ENCODE measurements around the gene ADGRG1.

The ADGRG1 gene

DNA sequence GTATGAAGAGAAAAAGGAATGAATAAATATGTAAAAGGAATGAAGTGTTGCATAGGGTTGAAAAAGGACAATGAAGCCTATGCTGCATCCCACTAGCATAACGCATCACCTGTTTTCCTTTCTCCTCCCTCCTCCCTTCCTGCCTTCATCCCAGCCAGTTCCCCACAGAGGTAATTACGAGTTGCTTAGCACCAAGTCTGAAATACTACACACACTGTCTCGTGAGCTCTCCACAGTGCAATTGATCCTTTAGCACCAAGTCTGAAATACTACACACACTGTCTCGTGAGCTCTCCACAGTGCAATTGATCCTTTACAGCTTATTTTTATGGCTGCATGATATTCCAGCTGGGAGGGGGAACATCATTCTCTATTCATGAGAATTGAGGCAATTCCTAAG, 65.1 kb downstream of the ADGRG1 start:
- H3K4me3 Mint-ChIP-seq: no peak overlapping the region
- H3K4me1 Mint-ChIP-seq (ENCODE audit: low read depth): peaks cover 26% of the 10 kb centered on the region
- no peaks in the 10 kb centered on the region for H3K9me3 Mint-ChIP-seq (ENCODE audit: low read depth)
- H3K27me3 Mint-ChIP-seq: no peaks in the 10 kb centered on the region
- H3K36me3 Mint-ChIP-seq: no peaks in the 10 kb centered on the region
- H3K27ac Mint-ChIP-seq: no peak overlapping the region

DNA sequence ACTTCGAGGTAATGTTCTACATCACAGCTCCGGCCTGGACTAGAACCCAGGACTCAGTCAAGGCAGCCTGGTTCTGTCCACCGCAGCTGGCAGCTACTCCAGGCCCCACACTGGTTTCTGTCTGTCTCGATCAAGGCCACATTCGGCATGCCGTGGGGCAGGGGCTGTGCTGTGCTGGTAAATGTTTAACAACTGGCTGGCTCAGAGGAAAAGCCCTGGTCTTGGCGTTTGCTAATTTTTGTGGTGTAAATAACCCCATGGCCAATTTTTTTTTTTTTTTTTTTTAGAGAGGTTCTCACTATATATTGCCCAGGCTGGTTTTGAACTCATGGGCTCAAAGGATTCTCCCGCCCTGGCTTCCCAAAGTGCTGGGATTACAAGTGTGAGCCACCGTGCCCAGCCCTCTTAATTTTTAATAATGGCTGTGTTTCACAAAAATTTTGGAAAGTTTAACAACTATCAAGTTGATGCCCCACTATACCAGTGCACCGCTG, 65.8 kb downstream of the ADGRG1 start:
- Mint-ChIP-seq H3K36me3 (no peaks in the 10 kb centered on the region), H3K27me3 (no peaks in the 10 kb centered on the region), H3K9me3 (ENCODE audit: low read depth) (no peaks in the 10 kb centered on the region), H3K27ac (no peak overlapping the region), H3K4me1 (ENCODE audit: low read depth) (peaks cover 21% of the 10 kb centered on the region), H3K4me3 (no peak overlapping the region)

DNA sequence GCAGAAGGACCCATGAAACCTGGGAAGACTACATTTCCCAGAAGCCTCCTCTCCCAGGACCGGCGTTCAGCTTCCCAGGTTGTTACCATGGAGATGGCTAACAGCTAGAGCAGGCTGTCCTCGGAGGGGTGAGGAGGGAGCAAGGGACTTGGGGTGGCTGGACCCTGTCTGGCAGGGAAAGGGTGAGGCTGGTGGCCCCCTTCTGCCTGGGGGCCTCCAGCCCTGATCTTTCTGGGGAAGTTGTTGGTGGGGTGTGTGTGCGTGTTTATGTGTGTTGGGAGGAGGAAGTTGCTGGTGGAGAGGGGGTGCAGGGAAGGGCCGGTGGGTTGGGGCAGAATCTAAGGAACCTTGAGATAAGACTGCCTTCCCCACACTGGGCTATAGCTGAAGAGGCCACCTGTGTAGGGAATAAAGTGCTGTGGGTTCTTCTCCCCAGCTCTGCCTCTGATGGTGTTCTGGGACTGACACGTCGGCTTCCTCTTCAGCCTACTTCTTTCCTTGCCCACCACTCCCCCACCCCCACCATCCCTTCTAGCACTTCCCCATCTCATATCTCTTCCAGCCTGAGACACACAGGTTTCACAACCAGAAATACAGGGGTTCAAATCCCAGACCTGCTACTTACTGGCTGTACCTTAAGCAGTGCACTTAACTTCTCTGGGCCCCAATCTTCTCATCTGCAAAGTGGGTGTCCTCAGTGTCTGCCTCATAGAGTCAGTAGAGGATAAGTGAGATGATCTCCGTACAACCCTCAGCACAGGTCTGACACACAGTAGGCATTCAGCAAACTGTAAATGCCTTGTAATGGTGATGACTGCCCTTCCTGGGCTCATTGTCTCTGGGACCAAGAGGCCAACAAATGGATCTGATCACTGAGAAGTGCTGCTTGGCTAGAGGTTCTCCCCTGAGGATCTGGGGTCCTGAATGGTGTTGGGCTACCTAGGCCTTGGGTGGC, 66.6 kb downstream of the ADGRG1 start, which contains the start of gene DRC7:
Gene DRC7 (plus strand): TSS at position 82 of the 955 bp plus-strand sequence. CDS start 3,144 bp downstream, outside the sequence.
- no peaks in the 10 kb centered on the region for H3K36me3 Mint-ChIP-seq
- H3K9me3 Mint-ChIP-seq (ENCODE audit: low read depth): no peaks in the 10 kb centered on the region
- H3K27ac Mint-ChIP-seq: no peak within 1 kb of the TSS
- H3K27me3 Mint-ChIP-seq: no peaks in the 10 kb centered on the region
- H3K4me3 Mint-ChIP-seq: peak within 1 kb of the TSS; percentile 60
- H3K4me1 Mint-ChIP-seq (ENCODE audit: low read depth): peaks cover 13% of the 10 kb centered on the region

DNA sequence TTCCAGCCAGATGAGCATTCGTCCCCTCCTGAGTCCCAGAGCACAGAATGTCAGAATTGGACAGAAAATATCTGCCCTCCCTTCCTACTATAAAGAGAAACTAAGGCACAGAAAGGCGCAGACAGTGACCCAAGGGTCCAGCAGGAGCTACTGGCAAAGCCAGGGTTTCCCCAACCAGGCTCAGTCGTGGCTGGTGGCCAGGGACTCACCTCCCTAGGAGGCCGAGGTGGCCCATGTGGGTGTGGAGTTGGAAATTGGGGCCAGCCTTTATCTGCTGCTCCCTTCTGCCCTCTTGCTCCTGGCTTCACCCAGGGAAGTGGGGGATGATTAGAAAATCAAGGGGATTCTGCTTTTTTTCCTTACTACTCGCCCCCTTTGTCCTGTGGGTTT, 67.2 kb downstream of the ADGRG1 start:
- Mint-ChIP-seq H3K36me3 (no peaks in the 10 kb centered on the region), H3K27ac (no peak overlapping the region), H3K27me3 (no peaks in the 10 kb centered on the region), H3K9me3 (ENCODE audit: low read depth) (no peaks in the 10 kb centered on the region), H3K4me1 (ENCODE audit: low read depth) (peaks cover 10% of the 10 kb centered on the region), H3K4me3 (no peak overlapping the region)

DNA sequence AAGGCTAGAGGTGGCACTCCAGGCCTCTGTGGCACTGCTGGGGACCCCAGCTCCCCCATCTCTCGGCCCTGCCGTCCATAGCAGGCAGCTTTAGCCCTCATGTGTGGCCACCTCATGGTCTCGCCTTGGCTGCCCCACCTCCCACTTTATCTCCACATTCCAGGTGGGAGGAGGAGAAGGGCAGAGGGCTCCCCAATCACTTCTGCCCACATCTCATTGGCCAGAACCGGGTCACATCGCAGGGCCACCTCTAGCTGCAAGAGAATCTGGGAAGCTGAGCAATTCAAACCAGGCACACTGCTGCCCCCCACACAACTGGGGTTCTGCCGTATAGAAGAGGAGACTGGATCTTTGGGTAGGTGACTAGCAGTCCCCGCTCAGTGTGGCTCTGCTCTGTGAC, 67.8 kb downstream of the ADGRG1 start:
- no peak overlapping the region for H3K4me3 Mint-ChIP-seq
- H3K36me3 Mint-ChIP-seq: no peaks in the 10 kb centered on the region
- no peaks in the 10 kb centered on the region for H3K27me3 Mint-ChIP-seq
- H3K9me3 Mint-ChIP-seq (ENCODE audit: low read depth): no peaks in the 10 kb centered on the region
- H3K27ac Mint-ChIP-seq: no peak overlapping the region
- H3K4me1 Mint-ChIP-seq (ENCODE audit: low read depth): peaks cover 10% of the 10 kb centered on the region

DNA sequence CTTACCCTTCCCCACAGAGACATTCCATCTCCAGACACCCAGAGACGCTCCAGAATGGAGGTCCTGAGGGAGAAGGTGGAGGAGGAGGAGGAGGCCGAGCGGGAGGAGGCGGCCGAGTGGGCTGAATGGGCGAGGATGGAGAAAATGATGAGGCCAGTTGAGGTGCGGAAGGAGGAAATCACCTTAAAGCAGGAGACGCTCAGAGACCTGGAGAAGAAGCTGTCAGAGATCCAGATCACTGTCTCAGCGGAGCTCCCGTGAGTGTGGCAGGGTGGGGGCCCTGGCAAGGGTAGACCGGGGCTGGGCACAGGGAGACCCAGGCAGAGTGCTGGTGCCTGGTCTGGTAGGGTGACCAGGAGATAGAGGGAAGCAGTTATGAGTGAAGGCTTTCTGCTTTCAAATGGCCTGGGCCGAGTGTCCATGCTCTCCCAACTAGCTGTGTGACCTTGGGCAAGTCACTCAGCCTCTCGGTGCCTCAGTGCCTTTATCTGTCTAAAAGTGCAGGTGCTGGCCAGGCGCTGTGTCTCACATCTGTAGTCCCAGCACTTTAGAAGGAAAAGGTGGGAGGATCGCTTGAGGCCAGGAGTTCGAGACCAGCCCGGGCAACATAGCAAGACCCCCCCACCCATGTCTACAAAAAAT, 69.6 kb downstream of the ADGRG1 start:
- H3K4me1 Mint-ChIP-seq (ENCODE audit: low read depth): peaks cover 10% of the 10 kb centered on the region
- no peak overlapping the region for H3K27ac Mint-ChIP-seq
- no peaks in the 10 kb centered on the region for H3K36me3 Mint-ChIP-seq
- H3K4me3 Mint-ChIP-seq: no peak overlapping the region
- H3K27me3 Mint-ChIP-seq: no peaks in the 10 kb centered on the region
- no peaks in the 10 kb centered on the region for H3K9me3 Mint-ChIP-seq (ENCODE audit: low read depth)

DNA sequence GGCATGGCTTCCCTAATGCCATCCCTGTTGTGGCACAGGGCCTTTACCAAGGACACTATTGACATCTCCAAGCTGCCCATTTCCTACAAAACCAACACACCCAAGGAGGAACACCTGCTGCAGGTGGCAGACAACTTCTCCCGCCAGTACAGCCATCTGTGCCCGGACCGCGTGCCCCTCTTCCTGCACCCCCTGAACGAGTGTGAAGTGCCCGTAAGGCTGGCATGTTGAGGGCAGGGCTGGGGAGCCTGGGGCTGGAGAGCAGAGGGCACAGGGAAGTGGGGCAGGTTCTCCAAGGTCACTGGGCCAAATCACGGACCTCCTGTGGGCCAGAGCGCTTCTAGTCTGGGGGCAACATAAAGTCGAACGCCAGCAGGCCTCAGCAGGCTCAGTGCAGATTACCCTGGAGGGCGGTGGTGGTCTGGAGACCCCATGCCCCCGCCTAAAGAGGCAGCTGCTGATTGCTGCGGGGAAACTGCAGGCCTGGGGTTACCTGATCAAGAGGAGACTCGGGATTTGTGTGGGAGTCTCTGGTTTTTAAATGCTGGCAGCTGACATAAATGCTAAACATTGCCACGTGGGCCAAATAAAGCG, 70.5 kb downstream of the ADGRG1 start:
- H3K4me3 Mint-ChIP-seq: no peak overlapping the region
- no peaks in the 10 kb centered on the region for H3K27me3 Mint-ChIP-seq
- no peaks in the 10 kb centered on the region for H3K9me3 Mint-ChIP-seq (ENCODE audit: low read depth)
- no peaks in the 10 kb centered on the region for H3K36me3 Mint-ChIP-seq
- H3K27ac Mint-ChIP-seq: no peak overlapping the region
- H3K4me1 Mint-ChIP-seq (ENCODE audit: low read depth): peaks cover 10% of the 10 kb centered on the region

DNA sequence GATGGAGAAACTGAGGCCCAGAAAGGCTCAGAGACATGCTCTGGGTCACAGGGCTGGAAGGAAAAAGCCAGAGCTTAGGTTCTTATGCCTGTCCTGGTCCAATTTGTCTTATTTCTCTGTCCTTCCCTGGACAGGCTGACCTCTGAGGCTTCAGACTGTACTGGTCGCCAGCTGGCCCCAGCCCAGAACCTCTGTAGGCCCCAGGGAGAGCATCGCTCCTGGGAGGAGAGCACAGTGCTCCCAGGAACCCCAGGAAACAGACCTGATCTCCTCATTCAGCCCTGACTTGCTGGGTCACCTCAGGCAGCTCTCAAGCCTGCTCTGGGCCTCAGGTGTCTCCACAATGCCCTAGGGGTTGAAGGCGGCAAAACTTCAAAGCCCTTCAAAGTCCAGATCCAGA, 71.1 kb downstream of the ADGRG1 start:
- Mint-ChIP-seq H3K4me3 (no peak overlapping the region), H3K4me1 (ENCODE audit: low read depth) (peaks cover 10% of the 10 kb centered on the region), H3K36me3 (no peaks in the 10 kb centered on the region), H3K27ac (no peak overlapping the region), H3K9me3 (ENCODE audit: low read depth) (no peaks in the 10 kb centered on the region), H3K27me3 (no peaks in the 10 kb centered on the region)

DNA sequence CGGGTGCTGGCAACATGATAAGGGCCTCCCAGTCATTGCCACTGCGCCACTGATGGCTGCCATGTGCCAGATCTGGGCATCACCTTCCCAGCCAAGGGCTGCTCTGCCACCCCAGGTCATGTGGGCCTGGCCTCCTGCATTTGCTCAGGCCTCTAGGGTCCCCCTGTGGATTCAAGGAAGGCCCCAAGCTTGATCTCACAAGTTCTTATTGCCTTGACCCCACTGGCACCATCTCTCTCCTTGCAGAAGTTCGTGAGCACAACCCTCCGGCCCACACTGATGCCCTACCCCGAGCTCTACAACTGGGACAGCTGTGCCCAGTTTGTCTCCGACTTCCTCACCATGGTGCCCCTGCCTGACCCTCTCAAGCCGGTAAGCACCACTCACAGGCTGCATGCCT, 71.5 kb downstream of the ADGRG1 start:
- no peak overlapping the region for H3K27ac Mint-ChIP-seq
- peaks cover 6% of the 10 kb centered on the region for H3K4me1 Mint-ChIP-seq (ENCODE audit: low read depth)
- no peaks in the 10 kb centered on the region for H3K27me3 Mint-ChIP-seq
- H3K36me3 Mint-ChIP-seq: no peaks in the 10 kb centered on the region
- H3K4me3 Mint-ChIP-seq: no peak overlapping the region
- no peaks in the 10 kb centered on the region for H3K9me3 Mint-ChIP-seq (ENCODE audit: low read depth)

DNA sequence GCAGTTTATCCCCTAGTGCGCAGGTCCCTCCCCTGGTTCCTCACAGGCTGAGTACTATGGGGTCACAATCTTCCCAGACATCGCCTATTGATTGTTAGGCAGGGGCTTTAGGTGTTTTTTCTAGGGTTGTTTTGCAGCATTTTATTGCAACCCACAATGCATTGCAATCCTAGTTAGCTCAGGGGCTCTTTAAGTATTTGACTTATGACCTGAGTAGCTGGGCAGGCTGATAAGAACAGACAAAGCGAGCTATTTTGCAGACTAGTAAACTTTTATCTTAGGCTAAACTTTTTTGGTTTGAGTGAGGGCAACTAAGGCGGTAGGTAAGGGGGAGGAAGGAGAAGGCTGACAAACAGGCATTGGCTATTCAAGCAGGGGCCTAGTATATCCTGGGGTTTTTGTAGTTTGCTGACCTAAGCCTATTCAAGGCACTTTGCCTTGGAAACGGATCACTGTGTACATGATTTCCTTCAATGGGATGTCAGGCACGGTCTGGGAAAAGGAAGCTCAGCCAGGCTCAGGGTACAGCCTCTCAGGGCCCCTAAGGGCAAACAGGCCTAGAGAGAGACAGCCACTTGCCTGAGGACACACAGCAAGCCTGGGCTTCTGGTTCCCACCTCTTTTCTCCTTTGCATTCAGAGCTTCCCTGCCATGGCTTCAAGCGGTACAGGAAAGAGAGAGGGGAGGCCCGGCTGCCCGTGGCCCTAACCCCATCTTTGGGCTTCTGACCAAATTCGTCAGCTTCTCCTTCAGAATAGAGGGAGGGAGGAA, 72.5 kb downstream of the ADGRG1 start:
- H3K4me1 Mint-ChIP-seq (ENCODE audit: low read depth): no peaks in the 10 kb centered on the region
- H3K27me3 Mint-ChIP-seq: no peaks in the 10 kb centered on the region
- no peak overlapping the region for H3K4me3 Mint-ChIP-seq
- H3K36me3 Mint-ChIP-seq: no peaks in the 10 kb centered on the region
- no peak overlapping the region for H3K27ac Mint-ChIP-seq
- H3K9me3 Mint-ChIP-seq (ENCODE audit: low read depth): no peaks in the 10 kb centered on the region

DNA sequence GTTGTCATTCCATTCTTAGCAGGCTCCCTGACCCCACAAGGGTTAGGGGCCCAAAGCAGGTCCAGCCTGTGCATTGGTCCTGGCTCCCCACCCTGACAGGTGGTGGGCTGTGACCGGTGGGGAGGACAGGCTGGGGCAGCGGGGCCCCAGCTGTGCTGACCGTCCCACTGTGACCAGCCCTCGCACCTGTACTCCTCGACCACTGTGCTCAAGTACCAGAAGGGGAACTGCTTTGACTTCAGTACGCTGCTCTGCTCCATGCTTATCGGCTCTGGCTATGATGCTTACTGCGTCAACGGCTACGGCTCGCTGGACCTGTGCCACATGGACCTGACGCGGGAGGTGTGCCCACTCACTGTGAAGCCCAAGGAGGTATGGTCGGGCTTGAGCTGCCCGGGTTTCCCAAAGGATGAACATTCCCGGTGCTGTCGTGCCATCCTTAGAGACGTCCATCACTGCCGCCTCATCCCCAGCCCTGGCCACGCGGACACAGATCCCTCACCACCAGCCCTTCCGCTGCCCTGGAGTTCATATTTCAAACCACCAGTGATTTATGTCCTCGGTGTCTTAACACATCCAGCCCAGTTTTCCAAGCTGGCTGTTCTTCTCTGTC, 73.4 kb downstream of the ADGRG1 start:
- Mint-ChIP-seq H3K9me3 (ENCODE audit: low read depth) (no peaks in the 10 kb centered on the region), H3K4me1 (ENCODE audit: low read depth) (no peaks in the 10 kb centered on the region), H3K27me3 (no peaks in the 10 kb centered on the region), H3K36me3 (no peaks in the 10 kb centered on the region), H3K4me3 (no peak overlapping the region), H3K27ac (no peak overlapping the region)

DNA sequence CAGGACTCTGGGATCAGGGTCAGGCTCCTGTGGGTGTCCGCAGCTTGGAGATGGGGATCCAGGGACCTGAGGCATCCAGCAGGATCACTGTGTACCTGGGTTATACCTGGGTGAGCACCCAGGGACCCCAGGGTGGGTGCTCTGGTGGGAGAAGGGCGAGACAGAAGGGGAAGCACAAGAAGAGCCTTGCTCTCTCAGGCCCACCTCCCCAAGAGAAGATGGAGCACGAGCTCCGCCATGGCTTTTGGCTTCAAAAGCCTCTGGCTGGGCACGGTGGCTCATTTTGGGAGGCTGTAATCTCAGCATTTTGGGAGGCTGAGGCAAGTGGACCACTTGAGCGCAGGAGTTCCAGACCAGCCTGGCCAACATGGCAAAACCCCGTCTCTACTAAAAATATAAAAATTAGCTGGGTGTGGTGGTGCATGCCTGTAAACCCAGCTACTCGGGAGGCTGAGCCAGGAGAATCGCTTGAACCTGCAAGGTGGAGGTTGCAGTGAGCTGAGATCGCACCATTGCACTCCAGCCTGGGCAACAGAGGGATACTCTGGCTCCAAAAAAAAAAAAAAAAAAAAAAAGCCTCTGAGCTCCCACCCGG, 75.1 kb downstream of the ADGRG1 start:
- H3K36me3 Mint-ChIP-seq: peaks cover 2% of the 10 kb centered on the region
- H3K9me3 Mint-ChIP-seq (ENCODE audit: low read depth): no peaks in the 10 kb centered on the region
- no peaks in the 10 kb centered on the region for H3K4me1 Mint-ChIP-seq (ENCODE audit: low read depth)
- H3K4me3 Mint-ChIP-seq: no peak overlapping the region
- H3K27ac Mint-ChIP-seq: no peak overlapping the region
- H3K27me3 Mint-ChIP-seq: no peaks in the 10 kb centered on the region

DNA sequence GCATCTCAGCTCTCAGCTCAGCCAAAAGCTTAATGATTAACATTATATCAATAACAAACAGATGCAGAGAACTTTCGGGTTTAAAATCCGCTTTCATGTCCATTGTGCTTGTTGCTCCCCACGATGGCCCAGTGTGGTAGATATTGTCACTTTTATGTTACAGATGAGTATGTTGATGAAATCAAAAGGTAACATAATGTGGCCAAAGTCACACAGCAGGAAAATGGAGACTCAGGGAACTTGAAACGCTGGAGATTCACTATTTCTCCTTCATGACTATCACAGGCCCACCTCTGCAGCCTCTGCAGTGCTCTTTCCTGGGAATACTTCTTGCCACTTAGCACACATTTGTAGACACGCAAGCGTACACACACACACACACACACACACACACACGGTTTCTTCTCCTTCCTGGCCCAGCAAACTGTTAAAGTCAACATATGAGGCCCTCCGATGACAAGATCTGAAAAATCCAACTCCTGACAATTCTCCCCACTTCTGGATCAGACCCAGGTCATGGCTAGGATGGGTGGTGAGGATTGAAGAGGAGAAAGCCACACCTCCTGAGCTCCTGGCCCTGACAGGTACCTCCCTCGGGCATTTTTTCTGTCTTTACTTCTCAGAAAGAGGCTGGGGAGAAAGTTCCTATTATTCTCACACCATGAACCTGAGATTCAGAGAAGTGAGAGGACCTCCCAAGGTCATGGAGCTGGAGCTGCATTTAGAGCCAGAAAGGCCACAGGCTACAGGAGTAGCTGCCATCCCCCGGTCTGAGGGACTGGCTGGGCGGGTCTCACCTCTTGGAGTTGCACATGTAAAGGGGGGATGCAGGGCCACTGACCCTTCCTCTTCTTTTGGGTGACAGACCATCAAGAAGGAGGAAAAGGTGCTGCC, 75.8 kb downstream of the ADGRG1 start:
- Mint-ChIP-seq H3K27ac (no peak overlapping the region), H3K9me3 (ENCODE audit: low read depth) (no peaks in the 10 kb centered on the region), H3K27me3 (no peaks in the 10 kb centered on the region), H3K4me1 (ENCODE audit: low read depth) (no peaks in the 10 kb centered on the region), H3K36me3 (peaks cover 2% of the 10 kb centered on the region), H3K4me3 (no peak overlapping the region)

Measured in activated naive CD8-positive, alpha-beta T cell (primary cell).